ENCODE data around the gene CCDC69.

CCDC69 gene

GRCh38 chr5:151139015-151139414 is 84.9 kb downstream of the CCDC69 start:
- DNase-seq: no peak

GRCh38 chr5:151138114-151138513 is 85.8 kb downstream of the CCDC69 start:
- no peak for DNase-seq

GRCh38 chr5:151137067-151137825 is 86.6 kb downstream of the CCDC69 start:
- no peak for DNase-seq

GRCh38 chr5:151134228-151134627 is 89.7 kb downstream of the CCDC69 start:
- no peak for DNase-seq

GRCh38 chr5:151132963-151133362 is 90.9 kb downstream of the CCDC69 start:
- no peak for DNase-seq

Measured in OCI-M1 (cell line).